ENCODE measurements around the gene FAM180B.
"Not testable (repeated sequence)": the region's sequence is repeated elsewhere in the genome, so short reads cannot be mapped to it uniquely, and the experiment has no call there.

FAM180B gene

GRCh38 chr11:47615249-47615648 lies 28.8 kb downstream of the FAM180B start:
- TF ChIP-seq CTCF (IDR thresholded peaks at IDR 0.05; ENCODE audit: borderline replicate concordance, insufficient read depth, low read depth, low read length), result no peak
- no peak overlapping the region for H3K4me3 ChIP-seq (ENCODE audit: low read depth, low read length)

GRCh38 chr11:47616726-47617416 lies 30.4 kb downstream of the FAM180B start:
- peak; percentile 73 for TF ChIP-seq CTCF (IDR thresholded peaks at IDR 0.05; ENCODE audit: borderline replicate concordance, insufficient read depth, low read depth, low read length)
- H3K4me3 ChIP-seq (ENCODE audit: low read depth, low read length), result no peak overlapping the region

- TF ChIP-seq CTCF (IDR thresholded peaks at IDR 0.05; ENCODE audit: borderline replicate concordance, insufficient read depth, low read depth, low read length), result no peak
- no peak overlapping the region for H3K4me3 ChIP-seq (ENCODE audit: low read depth, low read length)
These were observed 30.9 kb downstream of the FAM180B start for GRCh38 chr11:47617417-47617809.

- TF ChIP-seq CTCF (IDR thresholded peaks at IDR 0.05; ENCODE audit: borderline replicate concordance, insufficient read depth, low read depth, low read length), result no peak
- H3K4me3 ChIP-seq (ENCODE audit: low read depth, low read length), result no peak overlapping the region
These were observed 34.4 kb downstream of the FAM180B start for GRCh38 chr11:47620836-47621378.

- no peak for TF ChIP-seq CTCF (IDR thresholded peaks at IDR 0.05; ENCODE audit: borderline replicate concordance, insufficient read depth, low read depth, low read length)
- H3K4me3 ChIP-seq (ENCODE audit: low read depth, low read length), result no peak overlapping the region
These were observed 39.8 kb downstream of the FAM180B start for GRCh38 chr11:47626234-47626633.

- H3K4me3 ChIP-seq (ENCODE audit: low read depth, low read length), result no peak overlapping the region
- TF ChIP-seq CTCF (IDR thresholded peaks at IDR 0.05; ENCODE audit: borderline replicate concordance, insufficient read depth, low read depth, low read length), result no peak
These were observed 41.5 kb downstream of the FAM180B start for GRCh38 chr11:47628026-47628425.

- TF ChIP-seq CTCF (IDR thresholded peaks at IDR 0.05; ENCODE audit: borderline replicate concordance, insufficient read depth, low read depth, low read length), result no peak
These were observed 45.0 kb downstream of the FAM180B start for GRCh38 chr11:47631473-47631872.

GRCh38 chr11:47636331-47636730 lies 49.9 kb downstream of the FAM180B start:
- not testable (repeated sequence) for H3K4me3 ChIP-seq (ENCODE audit: low read depth, low read length)

More at GRCh38 chr11:47631473-47631872, 45.0 kb downstream of the FAM180B start:
- no peak overlapping the region for H3K4me3 ChIP-seq (ENCODE audit: low read depth, low read length)

Measured in GM12875 (cell line).